SK-N-MC (cell line): Measurements from ENCODE around the gene GCG.

Experiments
- EZH2 ChIP-seq: fragments of 200-600 bp; sonication (generic); IDR thresholded peaks from one replicate; pipeline ENCODE4 v1.6.1; 2017; ENCODE audit warnings: antibody characterized with exemption
- FOXP2 ChIP-seq: optimal IDR thresholded peaks from 2 replicates; pipeline ENCODE3; 2011; ENCODE audit warnings: mild to moderate bottlenecking, moderate library complexity; ENCODE audit not compliant: insufficient read depth; ENCODE audit errors: extremely low read length, control extremely low read depth

DNA sequence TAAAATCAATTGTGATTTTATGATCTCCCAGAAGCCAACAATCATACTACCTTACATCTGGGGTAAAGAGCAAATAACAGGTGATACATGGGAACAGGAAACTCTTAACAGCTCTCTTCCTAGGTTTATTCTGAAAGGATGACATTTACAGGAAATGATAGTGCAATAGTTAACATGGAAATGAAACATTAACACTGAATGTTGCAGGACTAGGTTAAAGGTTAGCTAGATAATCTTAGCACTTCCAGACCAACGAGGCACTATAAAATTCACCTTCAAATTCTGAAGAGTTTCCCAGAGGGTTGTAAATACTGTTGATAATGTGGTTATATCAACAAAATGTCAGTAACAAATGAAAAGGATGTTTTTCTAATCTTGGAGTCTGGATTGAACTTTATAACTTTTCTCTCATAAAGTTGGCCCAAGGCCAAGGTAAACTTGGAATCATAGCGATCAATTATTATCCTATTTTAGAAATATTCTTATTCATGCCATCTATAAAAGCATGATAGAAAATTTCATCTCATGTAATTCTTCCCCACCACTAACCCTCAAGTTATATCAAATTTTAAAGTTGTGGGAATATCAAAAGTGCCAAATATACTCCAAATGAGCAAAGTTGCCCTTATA is 32.9 kb upstream of the GCG start:
- no peak for TF ChIP-seq EZH2
- no peak for TF ChIP-seq FOXP2
